ENCODE results near the gene COPG1. TPM values are rescaled to one million over a fixed set of nuclear protein-coding genes. Genes with fewer than 3 reads are reported as not detected.
A peak's percentile ranks its signal among the peaks of the same experiment; 100 is the strongest.

Gene COPG1
- total RNA-seq, 1 donor from 2014 or later = 276 TPM

GRCh38 chr3:129316248-129317013 is 67.0 kb downstream of the COPG1 start:
- Mint-ChIP-seq H3K27me3 (ENCODE audit: low read depth) (no peaks in the 10 kb centered on the region), H3K4me3 (ENCODE audit: unreplicated experiment) (peak overlapping the region; percentile 92), H3K4me1 (ENCODE audit: low read depth) (peaks cover 5% of the 10 kb centered on the region), H3K27ac (ENCODE audit: unreplicated experiment) (peak overlapping the region; percentile 68), H3K36me3 (ENCODE audit: low read depth) (no peaks in the 10 kb centered on the region), H3K9me3 (ENCODE audit: low read depth) (no peaks in the 10 kb centered on the region)
- TF ChIP-seq, protein P1, sequence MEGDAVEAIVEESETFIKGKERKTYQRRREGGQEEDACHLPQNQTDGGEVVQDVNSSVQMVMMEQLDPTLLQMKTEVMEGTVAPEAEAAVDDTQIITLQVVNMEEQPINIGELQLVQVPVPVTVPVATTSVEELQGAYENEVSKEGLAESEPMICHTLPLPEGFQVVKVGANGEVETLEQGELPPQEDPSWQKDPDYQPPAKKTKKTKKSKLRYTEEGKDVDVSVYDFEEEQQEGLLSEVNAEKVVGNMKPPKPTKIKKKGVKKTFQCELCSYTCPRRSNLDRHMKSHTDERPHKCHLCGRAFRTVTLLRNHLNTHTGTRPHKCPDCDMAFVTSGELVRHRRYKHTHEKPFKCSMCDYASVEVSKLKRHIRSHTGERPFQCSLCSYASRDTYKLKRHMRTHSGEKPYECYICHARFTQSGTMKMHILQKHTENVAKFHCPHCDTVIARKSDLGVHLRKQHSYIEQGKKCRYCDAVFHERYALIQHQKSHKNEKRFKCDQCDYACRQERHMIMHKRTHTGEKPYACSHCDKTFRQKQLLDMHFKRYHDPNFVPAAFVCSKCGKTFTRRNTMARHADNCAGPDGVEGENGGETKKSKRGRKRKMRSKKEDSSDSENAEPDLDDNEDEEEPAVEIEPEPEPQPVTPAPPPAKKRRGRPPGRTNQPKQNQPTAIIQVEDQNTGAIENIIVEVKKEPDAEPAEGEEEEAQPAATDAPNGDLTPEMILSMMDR (IDR thresholded peaks at IDR 0.05) = peak; percentile 81
- DNase-seq (ENCODE audit: low spot score) = no peak

GRCh38 chr3:129317014-129317771 is 67.8 kb downstream of the COPG1 start:
- Mint-ChIP-seq H3K27me3 (ENCODE audit: low read depth) (no peaks in the 10 kb centered on the region), H3K9me3 (ENCODE audit: low read depth) (no peaks in the 10 kb centered on the region), H3K27ac (ENCODE audit: unreplicated experiment) (no peak overlapping the region), H3K4me3 (ENCODE audit: unreplicated experiment) (no peak overlapping the region), H3K4me1 (ENCODE audit: low read depth) (peaks cover 5% of the 10 kb centered on the region), H3K36me3 (ENCODE audit: low read depth) (no peaks in the 10 kb centered on the region)
- DNase-seq (ENCODE audit: low spot score) = no peak
- TF ChIP-seq, protein P1 (IDR thresholded peaks at IDR 0.05) = no peak

GRCh38 chr3:129317848-129318247 is 68.4 kb downstream of the COPG1 start:
- H3K27me3 Mint-ChIP-seq (ENCODE audit: low read depth) = no peaks in the 10 kb centered on the region
- H3K4me1 Mint-ChIP-seq (ENCODE audit: low read depth) = peaks cover 5% of the 10 kb centered on the region
- no peaks in the 10 kb centered on the region for H3K36me3 Mint-ChIP-seq (ENCODE audit: low read depth)
- no peak overlapping the region for H3K4me3 Mint-ChIP-seq (ENCODE audit: unreplicated experiment)
- no peak for DNase-seq (ENCODE audit: low spot score)
- H3K9me3 Mint-ChIP-seq (ENCODE audit: low read depth) = no peaks in the 10 kb centered on the region
- TF ChIP-seq, protein P1 (IDR thresholded peaks at IDR 0.05) = no peak
- H3K27ac Mint-ChIP-seq (ENCODE audit: unreplicated experiment) = no peak overlapping the region

DNA sequence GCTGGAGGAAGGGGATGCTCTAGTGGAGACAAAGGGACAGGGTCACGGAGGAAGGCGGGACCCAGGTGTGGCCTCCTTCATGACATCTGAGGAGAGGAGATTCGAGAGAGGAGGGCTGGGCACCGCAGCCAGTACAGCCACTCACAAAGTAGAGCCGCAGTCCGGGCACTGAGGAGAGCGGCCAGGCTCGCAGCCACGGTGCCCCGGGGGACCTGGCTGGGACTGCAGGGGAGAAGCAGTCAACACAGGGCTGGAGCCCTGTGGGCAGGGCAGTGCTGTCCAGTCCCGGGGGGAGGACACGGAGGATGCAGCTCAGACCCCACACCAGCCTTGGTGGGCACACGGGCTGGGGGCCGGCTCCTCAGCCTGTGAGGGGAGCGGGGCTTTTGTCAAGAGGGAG is 69.5 kb downstream of the COPG1 start:
- no peak overlapping the region for H3K4me3 Mint-ChIP-seq (ENCODE audit: unreplicated experiment)
- DNase-seq (ENCODE audit: low spot score) = no peak

DNA sequence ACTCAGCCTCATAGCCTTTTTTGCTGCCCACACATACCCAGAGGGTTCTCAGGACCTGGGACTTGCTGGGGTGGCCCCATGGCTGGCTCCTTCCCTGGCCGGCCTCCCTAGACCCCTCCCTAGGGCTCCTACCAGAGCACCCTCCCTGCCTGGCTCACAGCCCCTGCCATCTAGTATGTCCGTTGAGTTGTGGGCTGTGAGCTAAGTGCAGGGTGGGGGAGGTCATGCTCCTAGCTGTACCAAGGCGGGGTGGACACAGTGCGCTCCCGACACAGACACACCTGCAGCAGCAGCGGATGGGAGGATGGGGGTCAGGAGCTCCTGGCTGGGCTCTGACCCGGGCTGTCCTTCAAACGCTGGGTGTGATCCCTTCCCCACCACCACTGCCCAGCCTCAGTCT is 70.9 kb downstream of the COPG1 start:
- Mint-ChIP-seq H3K4me3 (ENCODE audit: unreplicated experiment) (no peak overlapping the region), H3K27ac (ENCODE audit: unreplicated experiment) (no peak overlapping the region), H3K36me3 (ENCODE audit: low read depth) (no peaks in the 10 kb centered on the region), H3K9me3 (ENCODE audit: low read depth) (no peaks in the 10 kb centered on the region), H3K4me1 (ENCODE audit: low read depth) (no peaks in the 10 kb centered on the region), H3K27me3 (ENCODE audit: low read depth) (no peaks in the 10 kb centered on the region)
- TF ChIP-seq, protein P1 (IDR thresholded peaks at IDR 0.05) = no peak
- DNase-seq (ENCODE audit: low spot score) = no peak

More for the DNA sequence above, 69.5 kb downstream of the COPG1 start:
- TF ChIP-seq, protein P1 (IDR thresholded peaks at IDR 0.05) = no peak
- Mint-ChIP-seq H3K4me1 (ENCODE audit: low read depth) (peaks cover 5% of the 10 kb centered on the region), H3K9me3 (ENCODE audit: low read depth) (no peaks in the 10 kb centered on the region), H3K27me3 (ENCODE audit: low read depth) (no peaks in the 10 kb centered on the region), H3K27ac (ENCODE audit: unreplicated experiment) (no peak overlapping the region), H3K36me3 (ENCODE audit: low read depth) (no peaks in the 10 kb centered on the region)

Measured in chondrocyte (in vitro differentiated cells).